EH (cell line): ENCODE results near the gene DCDC1.

Experiments
- DNase-seq: peaks from one replicate; pipeline ENCODE4 v3.0.0-alpha.2; 2015; ENCODE audit warnings: low read depth

DCDC1 gene

DNA sequence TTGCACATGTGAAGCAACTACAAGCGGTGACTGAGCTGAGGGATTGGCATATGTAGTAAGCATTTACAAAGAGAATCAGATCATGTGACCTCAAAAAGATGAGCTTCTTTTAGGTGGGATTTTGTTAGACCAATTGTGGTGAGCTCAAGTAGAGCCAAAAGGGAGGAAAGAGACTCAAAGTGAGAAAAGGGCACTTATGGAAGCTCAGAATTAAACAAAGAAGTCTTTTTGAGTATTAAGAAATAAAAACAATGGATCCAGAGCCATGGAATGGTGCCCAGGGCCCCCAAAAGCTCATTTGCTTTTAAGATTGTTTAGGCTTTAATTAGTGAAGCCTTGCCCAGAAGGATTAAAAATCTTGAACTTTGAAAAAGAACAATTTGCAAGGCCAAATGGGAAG, 536.7 kb downstream of the DCDC1 start:
- DNase-seq, result no peak

DNA sequence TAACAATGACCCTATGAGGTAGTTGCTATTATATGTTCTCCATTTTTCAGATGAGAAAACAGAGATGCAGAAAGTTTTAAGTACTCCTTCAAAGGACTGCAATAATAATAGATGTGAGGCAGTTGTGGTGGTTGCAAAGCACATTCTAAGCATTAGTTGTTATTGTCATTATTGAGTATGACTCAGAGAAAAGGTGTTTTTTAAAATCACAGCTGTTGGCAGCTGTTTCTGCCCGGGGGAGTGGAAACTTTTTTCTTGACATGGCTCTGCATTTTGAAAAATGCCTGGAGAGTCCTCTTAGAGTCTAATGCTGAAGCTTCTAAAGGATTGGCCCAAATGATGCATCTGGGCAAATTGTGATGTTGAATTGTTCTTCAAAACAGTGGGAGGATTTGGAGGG, 538.9 kb downstream of the DCDC1 start:
- no peak for DNase-seq

GRCh38 chr11:30826911-30827310, 542.6 kb downstream of the DCDC1 start:
- no peak for DNase-seq

- DNase-seq, result no peak
Measured at GRCh38 chr11:30825723-30826122, 543.8 kb downstream of the DCDC1 start.

- no peak for DNase-seq
Measured at GRCh38 chr11:30823119-30823518, 546.4 kb downstream of the DCDC1 start.

GRCh38 chr11:30821438-30821965, 548.0 kb downstream of the DCDC1 start:
- no peak for DNase-seq

- DNase-seq, result no peak
Measured at GRCh38 chr11:30818721-30819120, 550.8 kb downstream of the DCDC1 start.

GRCh38 chr11:30816959-30817880, 552.3 kb downstream of the DCDC1 start:
- no peak for DNase-seq

DNA sequence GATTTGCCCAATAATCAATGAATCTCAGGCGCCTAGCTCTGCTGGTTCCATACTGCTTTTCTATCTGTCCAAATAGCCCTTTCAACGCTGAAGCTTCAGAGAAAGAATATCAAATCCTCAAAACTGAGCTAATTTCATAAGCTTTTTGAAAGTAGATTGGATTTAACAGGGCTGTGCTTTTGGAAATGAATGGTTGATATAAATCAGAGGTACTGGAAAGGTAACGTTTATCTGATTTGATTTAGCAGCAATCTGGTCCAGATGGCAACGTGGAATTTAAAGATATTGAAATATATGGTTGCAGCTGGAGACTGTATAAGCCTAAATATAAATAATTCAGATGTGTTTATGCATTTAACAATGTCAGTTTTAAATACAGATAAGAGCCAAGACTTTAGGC, 553.9 kb downstream of the DCDC1 start:
- no peak for DNase-seq

DNA sequence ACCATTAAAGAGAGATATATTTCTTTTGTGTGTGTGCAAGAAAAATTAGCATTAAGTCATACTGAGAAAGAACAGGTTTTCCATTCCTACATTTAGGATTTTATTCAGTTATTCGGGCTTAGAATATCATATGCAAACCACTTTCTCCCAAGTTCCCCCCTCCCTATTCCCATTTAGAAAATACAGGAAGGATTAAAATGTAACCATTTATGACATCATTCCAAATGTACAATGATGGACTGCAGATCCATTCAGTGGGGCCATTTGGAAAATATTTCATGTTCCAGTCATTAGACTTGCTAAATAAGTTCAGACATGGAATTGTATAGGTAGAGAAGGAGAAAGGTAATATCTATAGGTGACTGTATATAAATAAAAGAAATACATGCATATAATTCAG, 554.8 kb downstream of the DCDC1 start:
- no peak for DNase-seq
